Measurements from ENCODE around the gene ABCC11. TPM values are rescaled to one million over a fixed set of nuclear protein-coding genes. Genes with fewer than 3 reads are reported as not detected.
A peak's percentile ranks its signal among the peaks of the same experiment; 100 is the strongest.

The ABCC11 gene
- total RNA-seq, 1 experiment from 2014 or later = 0.83 TPM

DNA sequence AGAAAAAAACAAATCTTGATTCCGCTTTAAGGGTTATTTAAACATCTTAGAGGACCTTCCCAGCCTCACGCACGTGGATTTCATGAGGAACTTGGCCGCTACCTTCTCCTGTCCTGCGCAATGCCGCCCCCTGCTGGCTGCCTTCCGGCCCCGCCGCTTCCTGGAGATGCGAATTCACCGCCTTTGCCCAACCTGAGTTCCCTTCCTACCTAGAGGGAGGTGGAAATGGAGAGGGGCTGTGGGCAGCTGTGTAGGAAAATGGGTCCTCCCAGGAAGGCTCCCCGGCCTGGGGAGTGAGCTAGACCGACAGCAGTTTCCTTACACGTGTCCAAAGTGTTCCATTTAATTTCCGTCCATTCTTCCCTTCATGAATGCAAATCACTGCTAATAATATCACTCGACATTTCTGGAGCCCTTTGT, 90.5 kb downstream of the ABCC11 start:
- H4K20me1 ChIP-seq (ENCODE audit: insufficient read depth) = no peaks in the 10 kb centered on the region
- BruUV-seq (replicated peaks) = no TSS peak
- no peaks in the 10 kb centered on the region for H3K9me2 ChIP-seq (ENCODE audit: insufficient read depth)
- no peaks in the 10 kb centered on the region for H3K36me3 ChIP-seq (ENCODE audit: low read depth)
- H3K27ac ChIP-seq = peak overlapping the region; percentile 89
- POLR2A ChIA-PET (ENCODE audit: unreplicated experiment) = no interaction called here
- H3K4me2 ChIP-seq = no peak overlapping the region
- no peak for TF ChIP-seq EZH2 (IDR thresholded peaks at IDR 0.05; ENCODE audit: low read depth)
- TF ChIP-seq CTCF (conservative IDR thresholded peaks at IDR 0.05) = peak; percentile 87
- H3K4me1 ChIP-seq (replicated peaks; ENCODE audit: insufficient read depth) = peaks cover 26% of the 10 kb centered on the region
- no peak overlapping the region for H3K4me3 ChIP-seq
- no peaks in the 10 kb centered on the region for H3K27me3 ChIP-seq (ENCODE audit: insufficient read depth, low read depth)
- DNase-seq = peak; percentile 45 to 82
- H3K9me3 ChIP-seq (ENCODE audit: insufficient read depth, low read depth) = no peaks in the 10 kb centered on the region
- peaks cover 12% of the 10 kb centered on the region; the same call in 1 of the 2 replicates for H3F3A ChIP-seq (ENCODE audit: insufficient read depth, low read depth)
- H3K79me2 ChIP-seq (ENCODE audit: low read depth) = no peaks in the 10 kb centered on the region
- no peak overlapping the region for H2AFZ ChIP-seq
- intact Hi-C loops (cut with micrococcal nuclease; ENCODE audit: unreplicated experiment) = loop anchor here (5.0 to 10.0 kb wide), 5 partner anchors 104 to 899 kb away; partner anchors contain the start of genes ITFG1 and PHKB
- CTCF ChIA-PET = interaction anchor here (0.9 kb wide), 1 partner anchor 697 kb away, joined by 4 read pairs; no protein-coding TSS in a partner anchor

GRCh38 chr16:48155926-48156789, 91.2 kb downstream of the ABCC11 start, which contains the start of gene ABCC12:
Gene ABCC12, minus strand, starts transcription at chr16:48155993. Its CDS starts 9,569 bp downstream, at chr16:48146424.
- Histone ChIP-seq H3K36me3 (ENCODE audit: low read depth) (no peaks in the 10 kb centered on the region), H2AFZ (no peak within 1 kb of the TSS), H3K4me3 (no peak within 1 kb of the TSS), H3K4me2 (no peak within 1 kb of the TSS), H3K27me3 (ENCODE audit: insufficient read depth, low read depth) (no peaks in the 10 kb centered on the region), H3K9me3 (ENCODE audit: insufficient read depth, low read depth) (no peaks in the 10 kb centered on the region), H4K20me1 (ENCODE audit: insufficient read depth) (no peaks in the 10 kb centered on the region), H3K79me2 (ENCODE audit: low read depth) (no peaks in the 10 kb centered on the region), H3K9me2 (ENCODE audit: insufficient read depth) (no peaks in the 10 kb centered on the region), H3K27ac (0 out of 2 replicates have a peak within 1 kb of the TSS, but pooled peaks have one; percentile 89), H3K4me1 (replicated peaks; ENCODE audit: insufficient read depth) (peaks cover 26% of the 10 kb centered on the region), H3F3A (ENCODE audit: insufficient read depth, low read depth) (peaks cover 7% of the 10 kb centered on the region; the same call in 1 of the 2 replicates)
- CTCF ChIA-PET = no interaction called here
- POLR2A ChIA-PET (ENCODE audit: unreplicated experiment) = no interaction called here
- TF ChIP-seq EZH2 (IDR thresholded peaks at IDR 0.05; ENCODE audit: low read depth) = no peak
- TF ChIP-seq CTCF (conservative IDR thresholded peaks at IDR 0.05) = no peak
- no TSS peak for BruUV-seq (replicated peaks)
- no peak for DNase-seq
- intact Hi-C loops (cut with micrococcal nuclease; ENCODE audit: unreplicated experiment) = loop anchor here (5.0 to 10.0 kb wide), 5 partner anchors 104 to 899 kb away; partner anchors contain the start of genes ITFG1 and PHKB

DNA sequence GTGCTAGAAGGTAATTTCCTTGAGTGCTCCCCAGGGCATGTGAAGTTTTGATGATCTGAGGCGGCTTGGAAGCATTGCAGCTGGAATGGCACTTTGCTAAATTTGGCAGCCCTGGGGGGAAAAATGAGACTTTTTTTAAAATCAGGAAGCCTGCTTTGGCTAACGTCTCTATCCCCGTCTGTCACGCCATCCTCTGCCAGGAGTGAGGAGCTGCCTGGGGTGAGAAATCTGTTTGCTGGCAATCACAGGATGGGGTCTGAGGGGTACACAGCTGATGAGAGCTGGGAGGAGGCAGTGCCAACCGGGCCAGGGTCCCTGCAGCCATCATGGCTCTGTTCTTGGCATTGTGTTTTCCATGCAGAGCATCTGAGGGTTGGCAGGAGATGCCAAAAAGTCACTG, 93.6 kb downstream of the ABCC11 start:
- Histone ChIP-seq H3K4me3 (no peak overlapping the region), H3K79me2 (ENCODE audit: low read depth) (no peaks in the 10 kb centered on the region), H3K27me3 (ENCODE audit: insufficient read depth, low read depth) (no peaks in the 10 kb centered on the region), H4K20me1 (ENCODE audit: insufficient read depth) (no peaks in the 10 kb centered on the region), H3K9me2 (ENCODE audit: insufficient read depth) (no peaks in the 10 kb centered on the region), H2AFZ (no peak overlapping the region), H3K9me3 (ENCODE audit: insufficient read depth, low read depth) (peaks cover 5% of the 10 kb centered on the region; the same call in 1 of the 2 replicates), H3K4me2 (no peak overlapping the region), H3K4me1 (replicated peaks; ENCODE audit: insufficient read depth) (peaks cover 20% of the 10 kb centered on the region), H3F3A (ENCODE audit: insufficient read depth, low read depth) (peaks cover 7% of the 10 kb centered on the region; the same call in 1 of the 2 replicates), H3K27ac (no peak overlapping the region), H3K36me3 (ENCODE audit: low read depth) (peaks cover 4% of the 10 kb centered on the region; the same call in 1 of the 2 replicates)
- intact Hi-C loops (cut with micrococcal nuclease; ENCODE audit: unreplicated experiment) = loop anchor here (10.0 kb wide), 1 partner anchor 439 kb away; no protein-coding TSS in a partner anchor
- CTCF ChIA-PET = no interaction called here
- BruUV-seq (replicated peaks) = no TSS peak
- POLR2A ChIA-PET (ENCODE audit: unreplicated experiment) = no interaction called here
- TF ChIP-seq EZH2 (IDR thresholded peaks at IDR 0.05; ENCODE audit: low read depth) = no peak
- no peak for TF ChIP-seq CTCF (conservative IDR thresholded peaks at IDR 0.05)
- no peak for DNase-seq
